ENCODE measurements around the gene DCXR.

The DCXR gene

DNA sequence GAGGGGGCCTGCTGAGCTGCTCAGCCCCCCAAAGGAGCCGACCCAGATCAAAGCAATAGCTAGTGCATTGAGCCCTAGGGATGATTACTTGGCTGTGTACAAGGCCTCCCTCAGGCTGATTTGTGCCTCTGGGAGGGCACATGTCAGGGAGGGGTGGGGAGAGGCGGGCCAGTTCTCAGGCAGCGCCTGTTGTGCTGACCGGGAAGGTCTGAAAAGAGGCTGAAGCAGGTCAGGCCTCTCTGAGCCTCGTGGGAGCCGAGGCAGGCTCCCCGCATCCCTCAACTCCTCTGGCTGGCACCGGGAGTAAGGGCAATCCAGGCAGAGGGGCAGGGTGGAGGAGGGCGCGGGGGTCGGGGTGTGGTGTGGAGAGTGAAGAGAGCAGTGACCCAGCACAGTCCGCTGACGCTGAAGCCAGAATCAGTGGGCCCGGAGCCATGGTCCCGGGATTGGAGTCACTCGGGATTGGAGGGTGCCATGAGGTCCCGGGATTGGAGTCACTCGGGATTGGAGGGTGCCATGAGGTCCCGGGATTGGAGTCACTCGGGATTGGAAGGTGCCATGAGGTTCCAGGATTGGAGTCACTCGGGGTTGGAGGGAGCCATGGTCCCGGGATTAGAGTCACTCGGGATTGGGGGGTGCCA, 3.0 kb downstream of the DCXR start:
- H3K27me3 Mint-ChIP-seq (ENCODE audit: low read depth), result no peaks in the 10 kb centered on the region
- no peak overlapping the region for H3K27ac Mint-ChIP-seq
- no peak overlapping the region for H3K4me3 Mint-ChIP-seq
- H3K4me1 Mint-ChIP-seq (ENCODE audit: low read depth), result peaks cover 19% of the 10 kb centered on the region
- H3K9me3 Mint-ChIP-seq, result no peaks in the 10 kb centered on the region
- peaks cover 11% of the 10 kb centered on the region for H3K36me3 Mint-ChIP-seq (ENCODE audit: low read depth)
- DNase-seq (ENCODE audit: low spot score), result no peak

DNA sequence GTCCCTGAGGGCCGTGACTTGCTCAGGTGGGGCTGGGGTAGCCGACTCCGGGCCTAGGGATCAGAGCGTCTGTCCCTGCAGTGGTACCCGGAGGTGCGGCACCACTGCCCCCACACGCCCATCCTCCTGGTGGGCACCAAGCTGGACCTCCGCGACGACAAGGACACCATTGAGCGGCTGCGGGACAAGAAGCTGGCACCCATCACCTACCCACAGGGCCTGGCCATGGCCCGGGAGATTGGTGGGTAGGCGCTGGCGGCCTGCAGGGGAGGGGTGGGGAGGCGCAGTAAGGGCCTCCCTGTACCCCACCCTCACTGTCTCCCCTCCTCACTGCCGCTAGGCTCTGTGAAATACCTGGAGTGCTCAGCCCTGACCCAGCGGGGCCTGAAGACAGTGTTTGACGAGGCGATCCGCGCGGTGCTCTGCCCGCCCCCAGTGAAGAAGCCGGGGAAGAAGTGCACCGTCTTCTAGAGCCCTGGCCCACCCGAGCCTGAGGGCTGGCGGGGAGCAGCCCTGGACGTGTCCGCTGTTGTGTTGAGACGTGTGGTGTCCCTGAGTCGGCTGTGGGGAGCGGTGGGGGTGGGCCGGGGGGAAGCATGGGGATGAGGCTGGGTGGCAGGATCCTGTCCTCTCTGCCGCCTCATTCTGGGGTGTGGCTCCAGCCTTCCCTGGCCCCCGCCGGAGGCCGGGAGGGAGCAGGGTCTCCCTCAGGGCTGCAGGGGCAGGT, 4.0 kb downstream of the DCXR start:
- peaks cover 12% of the 10 kb centered on the region for H3K36me3 Mint-ChIP-seq (ENCODE audit: low read depth)
- no peaks in the 10 kb centered on the region for H3K9me3 Mint-ChIP-seq
- H3K4me1 Mint-ChIP-seq (ENCODE audit: low read depth), result peaks cover 11% of the 10 kb centered on the region
- H3K27me3 Mint-ChIP-seq (ENCODE audit: low read depth), result no peaks in the 10 kb centered on the region
- DNase-seq (ENCODE audit: low spot score), result no peak
- H3K27ac Mint-ChIP-seq, result no peak overlapping the region
- H3K4me3 Mint-ChIP-seq, result no peak overlapping the region

DNA sequence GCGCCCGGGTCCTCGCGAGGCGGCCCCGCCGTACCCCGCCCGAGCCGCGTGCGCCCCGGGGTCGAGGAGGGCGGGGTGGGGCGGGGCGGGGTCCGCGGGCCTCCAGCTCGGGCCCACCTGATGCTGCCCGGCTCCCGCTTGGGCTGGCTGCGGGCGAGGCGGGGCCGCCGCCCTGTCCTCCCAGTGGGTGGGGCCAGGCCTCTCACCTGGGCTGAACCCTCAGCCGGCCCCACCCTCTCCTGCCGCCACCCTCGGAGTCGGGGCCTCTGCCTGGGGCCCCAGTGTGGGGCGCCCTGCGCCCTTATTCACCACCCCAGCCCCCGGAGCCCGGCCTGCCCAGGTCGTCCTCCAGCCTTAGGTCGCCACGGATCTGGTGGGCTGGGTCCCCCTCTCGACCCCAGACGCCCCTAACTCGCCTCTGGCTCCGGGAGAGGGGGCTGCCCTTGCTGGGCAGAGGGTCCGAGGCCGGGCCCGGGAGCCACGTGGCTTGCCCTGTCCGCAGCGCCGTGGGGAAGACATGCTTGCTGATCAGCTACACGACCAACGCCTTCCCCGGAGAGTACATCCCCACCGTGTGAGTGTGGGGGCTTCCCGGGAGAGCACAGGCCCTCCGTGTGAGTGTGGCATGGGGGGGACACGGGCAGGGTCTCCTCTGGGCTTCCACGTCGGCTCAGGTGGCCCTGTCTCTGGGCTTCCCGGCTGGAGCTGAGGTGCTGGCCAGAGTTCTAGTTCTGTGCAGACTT, 5.4 kb downstream of the DCXR start:
- H3K36me3 Mint-ChIP-seq (ENCODE audit: low read depth), result peaks cover 15% of the 10 kb centered on the region
- H3K9me3 Mint-ChIP-seq, result no peaks in the 10 kb centered on the region
- peak; percentile 46 for DNase-seq (ENCODE audit: low spot score)
- peaks cover 11% of the 10 kb centered on the region for H3K4me1 Mint-ChIP-seq (ENCODE audit: low read depth)
- H3K4me3 Mint-ChIP-seq, result peak overlapping the region; percentile 70
- H3K27me3 Mint-ChIP-seq (ENCODE audit: low read depth), result no peaks in the 10 kb centered on the region
- H3K27ac Mint-ChIP-seq, result no peak overlapping the region

DNA sequence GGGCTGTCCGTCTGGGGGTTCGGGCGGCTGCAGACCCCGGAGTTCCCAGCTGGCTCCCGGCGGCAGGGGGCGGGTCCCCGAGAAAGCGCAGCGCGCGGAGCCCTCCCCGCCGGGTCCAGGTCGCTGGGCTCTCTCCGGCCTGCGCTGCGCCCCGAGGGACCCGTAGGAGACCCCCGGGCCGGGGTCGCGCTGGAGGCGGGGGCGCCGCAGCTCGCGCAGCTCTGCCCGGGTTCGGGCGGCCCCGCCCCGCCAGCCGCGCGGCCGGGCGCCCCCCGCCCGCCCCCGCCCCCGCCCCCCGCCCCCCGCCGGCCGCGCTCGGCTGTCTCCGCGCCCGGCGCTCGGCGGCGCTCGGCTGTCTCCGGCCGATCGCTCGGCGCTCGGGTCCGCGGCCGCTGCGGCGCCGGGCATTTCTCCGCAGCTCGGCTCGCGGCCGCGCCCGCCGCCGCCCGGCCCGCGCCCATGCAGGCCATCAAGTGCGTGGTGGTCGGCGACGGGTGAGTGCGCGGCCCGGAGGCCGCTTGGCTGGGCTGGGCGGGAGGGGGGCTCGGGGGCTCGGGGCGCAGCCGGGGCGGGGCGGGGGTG, 6.1 kb downstream of the DCXR start, which contains the start of gene RAC3:
Gene RAC3 (plus strand): TSS at position 376 of the 582 bp plus-strand sequence. CDS start 84 bp downstream, at position 460.
- Mint-ChIP-seq H3K27ac (peak within 1 kb of the TSS; percentile 79), H3K9me3 (no peaks in the 10 kb centered on the region), H3K27me3 (ENCODE audit: low read depth) (no peaks in the 10 kb centered on the region), H3K4me1 (ENCODE audit: low read depth) (peaks cover 13% of the 10 kb centered on the region), H3K4me3 (peak within 1 kb of the TSS; percentile 87), H3K36me3 (ENCODE audit: low read depth) (peaks cover 15% of the 10 kb centered on the region)
- DNase-seq (ENCODE audit: low spot score), result no peak

DNA sequence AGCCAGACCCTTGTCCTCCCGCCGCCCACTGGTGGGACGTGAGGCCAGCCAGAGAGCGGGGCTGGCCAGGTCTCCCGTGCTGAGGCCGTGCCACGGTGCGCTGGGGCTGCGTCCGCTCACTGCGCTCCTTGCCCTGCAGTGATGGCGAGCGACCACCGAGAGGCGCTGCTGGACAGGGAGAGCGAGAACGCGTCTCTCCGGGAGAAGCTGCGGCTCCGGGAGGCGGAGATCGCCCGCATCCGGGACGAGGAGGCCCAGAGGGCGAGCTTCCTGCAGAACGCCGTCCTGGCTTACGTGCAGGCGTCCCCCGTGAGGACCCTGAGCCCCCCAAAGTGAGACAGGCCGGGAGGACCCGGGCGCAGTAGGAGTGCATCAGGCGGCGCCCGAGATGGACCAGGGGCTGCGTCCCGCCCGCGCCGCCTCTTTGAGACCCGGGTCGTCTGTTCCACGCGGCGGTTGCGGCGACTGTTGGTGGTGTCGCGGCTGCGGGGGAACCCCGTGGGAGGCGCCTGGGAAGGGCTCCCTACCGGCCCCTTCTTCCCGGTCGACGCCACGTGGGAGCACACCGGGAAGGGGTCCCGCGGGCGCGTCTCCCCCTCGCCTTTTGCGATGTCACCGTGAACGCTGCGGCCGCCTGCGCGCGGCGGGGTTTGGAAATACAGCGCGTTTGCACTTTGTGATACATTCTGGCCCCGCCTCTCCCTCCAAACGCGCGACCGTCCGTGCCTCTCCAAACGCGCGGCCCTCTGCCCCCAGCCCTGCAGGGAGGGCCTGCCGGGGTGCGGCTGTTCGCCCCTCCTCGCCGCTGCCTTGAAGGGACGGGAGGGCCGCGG, 6.8 kb downstream of the DCXR start:
- Mint-ChIP-seq H3K36me3 (ENCODE audit: low read depth) (peaks cover 15% of the 10 kb centered on the region), H3K27me3 (ENCODE audit: low read depth) (no peaks in the 10 kb centered on the region), H3K9me3 (no peaks in the 10 kb centered on the region), H3K4me1 (ENCODE audit: low read depth) (peaks cover 10% of the 10 kb centered on the region), H3K27ac (peak overlapping the region; percentile 79), H3K4me3 (peak overlapping the region; percentile 87)
- DNase-seq (ENCODE audit: low spot score), result peak; percentile 85

DNA sequence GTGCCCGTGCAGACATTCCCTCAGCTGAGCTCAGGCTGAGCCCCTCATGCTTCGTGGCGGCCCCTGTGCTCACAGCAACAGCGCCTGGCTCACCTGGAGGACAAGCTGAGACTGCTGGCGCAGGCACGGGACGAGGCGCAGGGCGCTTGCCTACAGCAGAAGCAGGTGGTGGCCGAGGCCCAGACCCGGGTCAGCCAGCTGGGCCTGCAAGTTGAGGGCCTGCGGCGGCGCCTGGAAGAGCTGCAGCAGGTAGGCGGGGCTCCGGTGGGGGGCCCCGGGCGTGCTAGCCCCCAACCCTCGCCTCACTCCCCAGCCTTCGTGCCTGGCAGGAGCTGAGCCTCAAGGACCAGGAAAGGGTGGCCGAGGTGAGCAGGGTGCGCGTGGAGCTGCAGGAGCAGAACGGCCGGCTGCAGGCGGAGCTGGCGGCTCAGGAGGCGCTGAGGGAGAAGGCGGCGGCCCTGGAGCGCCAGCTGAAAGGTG, 7.5 kb downstream of the DCXR start:
- peaks cover 13% of the 10 kb centered on the region for H3K36me3 Mint-ChIP-seq (ENCODE audit: low read depth)
- DNase-seq (ENCODE audit: low spot score), result no peak
- no peaks in the 10 kb centered on the region for H3K9me3 Mint-ChIP-seq
- peaks cover 7% of the 10 kb centered on the region for H3K4me1 Mint-ChIP-seq (ENCODE audit: low read depth)
- H3K27ac Mint-ChIP-seq, result no peak overlapping the region
- no peaks in the 10 kb centered on the region for H3K27me3 Mint-ChIP-seq (ENCODE audit: low read depth)
- no peak overlapping the region for H3K4me3 Mint-ChIP-seq

DNA sequence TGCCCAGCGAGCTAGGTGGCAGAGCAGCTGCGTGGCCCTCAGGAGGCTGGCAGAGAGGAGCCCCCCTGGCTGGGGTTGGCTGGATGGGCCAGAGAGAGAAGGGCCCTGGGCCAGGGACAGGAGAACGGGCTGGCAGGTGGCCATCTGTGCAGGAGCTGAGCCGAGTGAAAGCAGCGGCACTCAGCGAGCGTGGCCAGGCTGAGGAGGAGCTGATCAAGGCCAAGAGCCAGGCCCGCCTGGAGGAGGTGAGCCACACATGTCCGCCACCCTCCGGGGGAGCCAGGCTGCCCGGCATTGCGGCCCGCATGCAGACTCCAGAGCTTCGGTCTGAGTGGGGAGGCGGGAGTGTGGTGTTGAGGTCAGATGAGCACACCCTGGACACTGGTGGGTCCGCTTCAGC, 8.1 kb downstream of the DCXR start:
- Mint-ChIP-seq H3K4me1 (ENCODE audit: low read depth) (peaks cover 7% of the 10 kb centered on the region), H3K36me3 (ENCODE audit: low read depth) (peaks cover 11% of the 10 kb centered on the region), H3K27me3 (ENCODE audit: low read depth) (no peaks in the 10 kb centered on the region), H3K27ac (no peak overlapping the region), H3K9me3 (no peaks in the 10 kb centered on the region), H3K4me3 (peak overlapping the region; percentile 43)
- no peak for DNase-seq (ENCODE audit: low spot score)

DNA sequence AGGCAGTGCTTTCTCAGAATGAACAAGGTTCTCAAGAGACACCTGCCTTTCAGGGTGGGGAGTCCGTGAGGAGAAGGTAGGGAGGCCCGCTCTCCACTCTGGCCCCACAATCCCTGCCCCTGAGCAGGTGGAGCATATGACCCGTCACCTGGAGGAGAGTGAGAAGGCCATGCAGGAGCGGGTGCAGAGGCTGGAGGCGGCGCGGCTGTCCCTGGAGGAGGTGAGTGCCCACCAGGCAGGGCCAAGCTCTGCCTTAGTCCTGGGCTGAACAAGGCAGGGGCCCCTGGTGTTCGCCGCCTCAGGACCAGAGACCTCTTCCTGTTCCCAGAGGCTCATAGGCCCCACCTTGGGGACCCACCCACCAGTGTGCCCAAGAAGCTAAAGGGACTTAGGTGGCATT, 8.5 kb downstream of the DCXR start:
- Mint-ChIP-seq H3K4me3 (no peak overlapping the region), H3K9me3 (no peaks in the 10 kb centered on the region), H3K36me3 (ENCODE audit: low read depth) (peaks cover 11% of the 10 kb centered on the region), H3K27ac (no peak overlapping the region), H3K27me3 (ENCODE audit: low read depth) (no peaks in the 10 kb centered on the region), H3K4me1 (ENCODE audit: low read depth) (peaks cover 11% of the 10 kb centered on the region)
- DNase-seq (ENCODE audit: low spot score), result no peak

DNA sequence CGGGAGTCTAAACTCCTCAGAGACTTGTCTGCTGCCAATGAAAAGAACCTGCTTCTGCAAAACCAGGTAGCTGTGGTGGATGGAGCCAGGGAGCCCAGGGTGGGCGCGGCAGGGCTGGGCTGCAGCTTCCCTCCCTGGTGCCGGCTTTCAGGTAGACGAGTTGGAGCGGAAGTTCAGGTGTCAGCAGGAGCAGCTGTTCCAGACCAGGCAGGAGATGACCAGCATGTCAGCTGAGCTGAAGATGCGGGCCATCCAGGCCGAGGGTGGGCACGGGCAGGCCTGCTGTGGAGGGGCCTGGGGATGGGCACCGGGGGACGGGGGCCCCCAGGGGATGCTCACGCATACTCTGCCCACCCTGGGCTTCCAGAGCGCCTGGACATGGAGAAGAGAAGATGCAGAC, 9.3 kb downstream of the DCXR start:
- no peak overlapping the region for H3K27ac Mint-ChIP-seq
- peaks cover 14% of the 10 kb centered on the region for H3K4me1 Mint-ChIP-seq (ENCODE audit: low read depth)
- no peak for DNase-seq (ENCODE audit: low spot score)
- H3K27me3 Mint-ChIP-seq (ENCODE audit: low read depth), result no peaks in the 10 kb centered on the region
- no peaks in the 10 kb centered on the region for H3K9me3 Mint-ChIP-seq
- H3K4me3 Mint-ChIP-seq, result no peak overlapping the region
- peaks cover 11% of the 10 kb centered on the region for H3K36me3 Mint-ChIP-seq (ENCODE audit: low read depth)

DNA sequence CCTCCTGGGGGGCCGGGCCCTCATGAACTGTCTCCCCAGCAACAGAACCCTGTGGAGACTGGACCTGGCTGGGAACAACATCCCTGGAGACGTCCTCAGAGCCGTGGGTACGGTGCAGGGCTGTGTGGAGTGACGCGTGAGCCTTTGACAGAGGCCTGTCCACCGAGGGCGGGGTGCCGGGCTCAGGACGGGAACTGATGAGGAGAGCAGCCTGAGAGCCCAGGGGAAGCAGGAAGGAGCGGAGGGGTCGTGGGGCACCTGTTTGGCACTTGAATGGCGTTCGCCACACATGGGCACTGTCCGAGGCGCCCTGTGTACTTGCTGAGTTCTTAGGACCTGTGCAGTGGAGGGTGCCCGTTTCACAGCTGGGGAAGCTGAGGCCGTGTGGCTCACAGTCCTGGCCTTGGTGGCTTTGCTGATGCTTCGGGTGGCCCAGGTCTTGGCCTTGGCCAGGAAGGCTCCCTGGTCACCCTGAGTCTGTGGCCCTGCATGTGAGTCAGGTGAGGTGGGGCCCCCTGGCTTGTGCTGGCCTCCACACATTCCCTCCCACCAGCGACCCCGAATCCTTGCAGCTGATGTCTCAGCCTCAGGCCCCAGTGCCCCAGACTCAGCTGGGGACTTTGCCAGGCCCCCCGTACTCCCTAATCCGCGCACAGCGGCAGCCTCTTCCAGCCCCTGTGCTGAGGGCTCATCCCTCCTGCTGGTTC, 11.9 kb downstream of the DCXR start:
- H3K4me1 Mint-ChIP-seq (ENCODE audit: low read depth), result peaks cover 21% of the 10 kb centered on the region
- H3K36me3 Mint-ChIP-seq (ENCODE audit: low read depth), result peaks cover 9% of the 10 kb centered on the region
- no peak for DNase-seq (ENCODE audit: low spot score)
- no peaks in the 10 kb centered on the region for H3K27me3 Mint-ChIP-seq (ENCODE audit: low read depth)
- no peak overlapping the region for H3K27ac Mint-ChIP-seq
- peak overlapping the region; percentile 26 for H3K4me3 Mint-ChIP-seq
- H3K9me3 Mint-ChIP-seq, result no peaks in the 10 kb centered on the region

DNA sequence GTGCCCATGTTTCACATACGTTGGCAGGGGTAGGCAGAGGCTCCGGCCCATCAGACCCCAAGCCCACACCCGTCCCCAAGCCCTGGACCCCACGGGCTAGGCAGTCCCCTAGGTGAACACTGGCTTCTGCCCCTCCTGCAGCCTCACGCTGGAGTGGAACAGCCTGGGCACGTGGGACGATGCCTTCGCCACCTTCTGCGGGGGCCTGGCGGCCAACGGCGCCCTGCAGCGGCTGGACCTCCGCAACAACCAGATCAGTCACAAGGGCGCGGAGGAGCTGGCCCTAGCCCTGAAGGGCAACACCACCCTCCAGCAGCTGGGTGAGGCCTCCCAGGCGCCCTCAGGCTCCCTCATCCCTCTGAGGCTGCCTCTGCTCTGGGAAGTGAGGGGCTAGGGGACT, 12.6 kb downstream of the DCXR start:
- H3K4me3 Mint-ChIP-seq, result no peak overlapping the region
- H3K27ac Mint-ChIP-seq, result no peak overlapping the region
- H3K36me3 Mint-ChIP-seq (ENCODE audit: low read depth), result peaks cover 9% of the 10 kb centered on the region
- H3K4me1 Mint-ChIP-seq (ENCODE audit: low read depth), result peaks cover 21% of the 10 kb centered on the region
- no peaks in the 10 kb centered on the region for H3K9me3 Mint-ChIP-seq
- DNase-seq (ENCODE audit: low spot score), result no peak
- no peaks in the 10 kb centered on the region for H3K27me3 Mint-ChIP-seq (ENCODE audit: low read depth)

DNA sequence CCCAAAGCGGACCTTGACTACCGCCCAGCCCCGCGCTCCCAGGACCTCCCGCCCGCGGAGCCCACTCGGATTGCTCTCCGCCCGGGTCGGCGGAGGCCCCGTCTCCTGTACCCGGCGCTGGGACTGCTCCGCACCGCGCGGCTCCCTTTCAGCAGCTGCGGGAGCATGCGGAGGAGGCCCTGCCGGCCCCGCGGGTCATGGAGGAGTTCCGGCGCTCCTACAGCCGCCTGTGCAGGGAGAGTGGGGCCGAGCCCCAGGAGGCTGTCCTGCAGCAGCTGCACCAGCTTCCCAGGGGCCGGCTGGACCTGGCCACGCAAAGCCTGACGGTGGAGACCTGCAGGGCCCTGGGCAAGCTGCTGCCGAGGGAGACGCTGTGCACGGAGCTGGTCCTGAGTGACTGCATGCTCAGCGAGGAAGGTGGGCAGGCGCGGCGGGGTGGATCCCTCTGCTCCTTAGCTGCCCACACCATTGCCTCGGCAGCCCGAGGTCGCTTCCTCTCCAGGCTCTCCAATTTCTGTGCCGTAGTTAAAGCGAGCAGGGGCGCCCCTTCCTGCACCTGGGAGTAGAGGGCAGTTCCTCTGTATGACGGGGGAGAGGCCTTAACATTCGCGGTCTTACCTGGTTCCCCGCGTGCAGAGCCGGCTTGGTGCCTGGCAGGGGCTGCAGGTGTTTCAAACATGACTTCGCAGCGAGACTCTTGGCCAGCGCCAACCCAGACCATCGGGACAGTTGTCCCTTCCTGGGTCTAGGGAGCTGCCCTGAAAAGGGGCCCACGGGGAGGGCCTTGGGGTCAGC, 13.9 kb downstream of the DCXR start:
- H3K27ac Mint-ChIP-seq, result no peak overlapping the region
- no peak for DNase-seq (ENCODE audit: low spot score)
- no peaks in the 10 kb centered on the region for H3K27me3 Mint-ChIP-seq (ENCODE audit: low read depth)
- H3K4me1 Mint-ChIP-seq (ENCODE audit: low read depth), result peaks cover 21% of the 10 kb centered on the region
- H3K9me3 Mint-ChIP-seq, result no peaks in the 10 kb centered on the region
- H3K36me3 Mint-ChIP-seq (ENCODE audit: low read depth), result peaks cover 5% of the 10 kb centered on the region
- peak overlapping the region; percentile 89 for H3K4me3 Mint-ChIP-seq

All from T-helper 2 cell treated with Interferon-gamma antibody and Interleukin-4, amounts not matched to agents 5 μg/mL and 100 μg/mL, for 36 hours (primary cell).